Measurements from ENCODE around the gene CDC14A.

CDC14A gene

GRCh38 chr1:100482167-100482566 lies 129.9 kb downstream of the CDC14A start:
- no peaks in the 10 kb centered on the region for H3K36me3 ChIP-seq (ENCODE audit: control insufficient read depth in 1 of 2, insufficient read depth in 2 of 2, low read depth in 1 of 2, low read length in 2 of 2)
- H3K27ac ChIP-seq (ENCODE audit: low read length, poor library complexity, severe bottlenecking), result no peak overlapping the region
- H2BK5ac ChIP-seq (ENCODE audit: low read depth, low read length, poor library complexity, severe bottlenecking), result no peak overlapping the region
- H2BK12ac ChIP-seq (ENCODE audit: low read length in 2 of 2), result no peak overlapping the region
- H3K79me1 ChIP-seq (replicated peaks; ENCODE audit: low read length, poor library complexity, severe bottlenecking), result no peaks in the 10 kb centered on the region
- H3K14ac ChIP-seq (ENCODE audit: low read length in 2 of 2), result no peak overlapping the region
- H3K4ac ChIP-seq (ENCODE audit: low read depth in 1 of 2, low read length in 2 of 2), result no peak overlapping the region
- no peaks in the 10 kb centered on the region for H3K4me1 ChIP-seq (ENCODE audit: control insufficient read depth, insufficient read depth, low read depth, low read length)
- H3K23ac ChIP-seq (ENCODE audit: low read length in 2 of 2), result no peak overlapping the region
- no peak overlapping the region for H2BK15ac ChIP-seq (ENCODE audit: low read depth, poor library complexity, severe bottlenecking)
- H3K27me3 ChIP-seq (ENCODE audit: control insufficient read depth in 1 of 2, insufficient read depth in 1 of 2, low read length in 2 of 2), result no peaks in the 10 kb centered on the region
- no peak overlapping the region for H3K4me3 ChIP-seq (ENCODE audit: insufficient read depth in 1 of 2, low read depth in 1 of 2, low read length in 2 of 2)
- H3K18ac ChIP-seq (ENCODE audit: low read depth in 1 of 2, low read length in 2 of 2), result no peak overlapping the region
- H2BK120ac ChIP-seq (ENCODE audit: low read depth, low read length), result no peak overlapping the region
- no peak overlapping the region for H3K9ac ChIP-seq (ENCODE audit: low read length)
- no peak overlapping the region for H2AK5ac ChIP-seq (ENCODE audit: low read length, severe bottlenecking)
- H2AFZ ChIP-seq (ENCODE audit: low read depth, low read length), result no peak overlapping the region
- no peak overlapping the region for H3K4me2 ChIP-seq (ENCODE audit: low read length, poor library complexity, severe bottlenecking)
- DNase-seq, result no peak
- no peak overlapping the region for H4K91ac ChIP-seq (ENCODE audit: low read length)
- H4K8ac ChIP-seq (ENCODE audit: low read length), result no peak overlapping the region
- no peaks in the 10 kb centered on the region for H3K9me3 ChIP-seq (ENCODE audit: control insufficient read depth, low read length)

- 100% methylated on average over 2 of the region's 5 CpGs for WGBS
- Histone ChIP-seq H3K14ac (ENCODE audit: low read length in 2 of 2) (no peak overlapping the region), H2AK5ac (ENCODE audit: low read length, severe bottlenecking) (no peak overlapping the region), H3K27ac (ENCODE audit: low read length, poor library complexity, severe bottlenecking) (no peak overlapping the region), H3K79me1 (replicated peaks; ENCODE audit: low read length, poor library complexity, severe bottlenecking) (no peaks in the 10 kb centered on the region), H3K18ac (ENCODE audit: low read depth in 1 of 2, low read length in 2 of 2) (no peak overlapping the region), H3K9ac (ENCODE audit: low read length) (no peak overlapping the region), H3K36me3 (ENCODE audit: control insufficient read depth in 1 of 2, insufficient read depth in 2 of 2, low read depth in 1 of 2, low read length in 2 of 2) (no peaks in the 10 kb centered on the region), H2BK5ac (ENCODE audit: low read depth, low read length, poor library complexity, severe bottlenecking) (no peak overlapping the region), H2BK15ac (ENCODE audit: low read depth, poor library complexity, severe bottlenecking) (no peak overlapping the region), H3K4me3 (ENCODE audit: insufficient read depth in 1 of 2, low read depth in 1 of 2, low read length in 2 of 2) (no peak overlapping the region), H4K91ac (ENCODE audit: low read length) (no peak overlapping the region), H3K27me3 (ENCODE audit: control insufficient read depth in 1 of 2, insufficient read depth in 1 of 2, low read length in 2 of 2) (no peaks in the 10 kb centered on the region), H2BK120ac (ENCODE audit: low read depth, low read length) (no peak overlapping the region), H4K8ac (ENCODE audit: low read length) (no peak overlapping the region), H3K9me3 (ENCODE audit: control insufficient read depth, low read length) (no peaks in the 10 kb centered on the region), H2BK12ac (ENCODE audit: low read length in 2 of 2) (no peak overlapping the region), H2AFZ (ENCODE audit: low read depth, low read length) (no peak overlapping the region), H3K4me2 (ENCODE audit: low read length, poor library complexity, severe bottlenecking) (no peak overlapping the region), H3K23ac (ENCODE audit: low read length in 2 of 2) (no peak overlapping the region), H3K4me1 (ENCODE audit: control insufficient read depth, insufficient read depth, low read depth, low read length) (no peaks in the 10 kb centered on the region), H3K4ac (ENCODE audit: low read depth in 1 of 2, low read length in 2 of 2) (no peak overlapping the region)
- DNase-seq, result no peak
These were observed 130.4 kb downstream of the CDC14A start for GRCh38 chr1:100482748-100483147.

GRCh38 chr1:100483230-100483629 lies 130.9 kb downstream of the CDC14A start:
- no peak for DNase-seq
- H3K27ac ChIP-seq (ENCODE audit: low read length, poor library complexity, severe bottlenecking), result no peak overlapping the region
- WGBS, result 100% methylated on average over 2 of the region's 3 CpGs

GRCh38 chr1:100485855-100486258 lies 133.6 kb downstream of the CDC14A start:
- Histone ChIP-seq H3K4ac (ENCODE audit: low read depth in 1 of 2, low read length in 2 of 2) (no peak overlapping the region), H4K8ac (ENCODE audit: low read length) (no peak overlapping the region), H3K4me1 (ENCODE audit: control insufficient read depth, insufficient read depth, low read depth, low read length) (no peaks in the 10 kb centered on the region), H2BK5ac (ENCODE audit: low read depth, low read length, poor library complexity, severe bottlenecking) (no peak overlapping the region), H2BK15ac (ENCODE audit: low read depth, poor library complexity, severe bottlenecking) (no peak overlapping the region), H4K91ac (ENCODE audit: low read length) (no peak overlapping the region), H2AK5ac (ENCODE audit: low read length, severe bottlenecking) (no peak overlapping the region), H3K18ac (ENCODE audit: low read depth in 1 of 2, low read length in 2 of 2) (no peak overlapping the region), H3K27me3 (ENCODE audit: control insufficient read depth in 1 of 2, insufficient read depth in 1 of 2, low read length in 2 of 2) (no peaks in the 10 kb centered on the region), H3K27ac (ENCODE audit: low read length, poor library complexity, severe bottlenecking) (no peak overlapping the region), H3K23ac (ENCODE audit: low read length in 2 of 2) (no peak overlapping the region), H2BK120ac (ENCODE audit: low read depth, low read length) (no peak overlapping the region), H3K9me3 (ENCODE audit: control insufficient read depth, low read length) (no peaks in the 10 kb centered on the region), H3K9ac (ENCODE audit: low read length) (no peak overlapping the region), H3K14ac (ENCODE audit: low read length in 2 of 2) (no peak overlapping the region), H3K79me1 (replicated peaks; ENCODE audit: low read length, poor library complexity, severe bottlenecking) (no peaks in the 10 kb centered on the region), H2AFZ (ENCODE audit: low read depth, low read length) (no peak overlapping the region), H3K36me3 (ENCODE audit: control insufficient read depth in 1 of 2, insufficient read depth in 2 of 2, low read depth in 1 of 2, low read length in 2 of 2) (no peaks in the 10 kb centered on the region), H3K4me2 (ENCODE audit: low read length, poor library complexity, severe bottlenecking) (no peak overlapping the region), H3K4me3 (ENCODE audit: insufficient read depth in 1 of 2, low read depth in 1 of 2, low read length in 2 of 2) (no peak overlapping the region), H2BK12ac (ENCODE audit: low read length in 2 of 2) (no peak overlapping the region)
- 100% methylated on average over 1 of the region's 2 CpGs for WGBS
- no peak for DNase-seq

More at GRCh38 chr1:100483230-100483629, 130.9 kb downstream of the CDC14A start:
- Histone ChIP-seq H3K4ac (ENCODE audit: low read depth in 1 of 2, low read length in 2 of 2) (no peak overlapping the region), H3K9ac (ENCODE audit: low read length) (no peak overlapping the region), H3K18ac (ENCODE audit: low read depth in 1 of 2, low read length in 2 of 2) (no peak overlapping the region), H3K4me1 (ENCODE audit: control insufficient read depth, insufficient read depth, low read depth, low read length) (no peaks in the 10 kb centered on the region), H2BK15ac (ENCODE audit: low read depth, poor library complexity, severe bottlenecking) (no peak overlapping the region), H3K36me3 (ENCODE audit: control insufficient read depth in 1 of 2, insufficient read depth in 2 of 2, low read depth in 1 of 2, low read length in 2 of 2) (no peaks in the 10 kb centered on the region), H3K79me1 (replicated peaks; ENCODE audit: low read length, poor library complexity, severe bottlenecking) (no peaks in the 10 kb centered on the region), H3K4me2 (ENCODE audit: low read length, poor library complexity, severe bottlenecking) (no peak overlapping the region), H2BK120ac (ENCODE audit: low read depth, low read length) (no peak overlapping the region), H3K23ac (ENCODE audit: low read length in 2 of 2) (no peak overlapping the region), H2BK12ac (ENCODE audit: low read length in 2 of 2) (no peak overlapping the region), H3K14ac (ENCODE audit: low read length in 2 of 2) (no peak overlapping the region), H2AFZ (ENCODE audit: low read depth, low read length) (no peak overlapping the region), H2BK5ac (ENCODE audit: low read depth, low read length, poor library complexity, severe bottlenecking) (no peak overlapping the region), H3K27me3 (ENCODE audit: control insufficient read depth in 1 of 2, insufficient read depth in 1 of 2, low read length in 2 of 2) (no peaks in the 10 kb centered on the region), H4K91ac (ENCODE audit: low read length) (no peak overlapping the region), H3K9me3 (ENCODE audit: control insufficient read depth, low read length) (no peaks in the 10 kb centered on the region), H3K4me3 (ENCODE audit: insufficient read depth in 1 of 2, low read depth in 1 of 2, low read length in 2 of 2) (no peak overlapping the region), H2AK5ac (ENCODE audit: low read length, severe bottlenecking) (no peak overlapping the region), H4K8ac (ENCODE audit: low read length) (no peak overlapping the region)
